Measurements from ENCODE around the gene LMO3.

The LMO3 gene

DNA sequence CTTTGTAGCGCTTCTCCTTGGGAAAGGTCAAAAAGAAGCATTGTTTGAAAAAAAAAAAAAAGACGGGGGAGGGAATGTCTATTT, at the start of gene LMO3:
Gene LMO3 (minus strand): TSS at position 46 of the 84 bp plus-strand sequence. CDS start 5,302 bp downstream, outside the sequence.
- no peak for DNase-seq

DNA sequence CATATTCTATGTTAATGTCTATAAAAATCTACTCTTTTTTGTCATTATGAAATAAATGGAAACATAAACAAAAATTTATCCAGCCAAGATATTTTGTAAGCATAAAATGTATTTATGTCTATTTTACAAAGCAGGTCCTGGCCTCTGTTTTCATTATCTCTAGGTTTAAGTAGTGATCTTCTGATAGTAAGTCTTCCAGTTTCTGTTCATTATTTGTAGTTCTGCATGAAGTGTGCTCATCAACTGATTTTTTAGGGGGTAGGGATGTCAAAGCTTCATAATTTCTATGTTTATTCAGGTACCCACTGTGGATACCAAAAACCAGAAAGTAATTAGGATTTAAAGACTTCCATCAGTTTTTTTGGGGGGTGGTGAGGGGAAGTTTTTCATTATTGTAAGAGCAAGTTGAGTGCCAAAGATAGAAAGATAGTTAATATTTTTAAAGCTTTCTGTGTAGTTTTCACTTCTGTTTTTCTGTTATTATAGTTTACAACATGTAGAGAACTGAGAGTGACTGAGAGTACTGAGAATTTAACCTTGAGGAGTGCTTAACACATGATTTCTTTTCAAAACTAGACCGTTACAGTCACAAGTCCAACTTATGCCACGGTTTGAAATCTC, 30.6 kb upstream of the LMO3 start:
- no peak for DNase-seq

DNA sequence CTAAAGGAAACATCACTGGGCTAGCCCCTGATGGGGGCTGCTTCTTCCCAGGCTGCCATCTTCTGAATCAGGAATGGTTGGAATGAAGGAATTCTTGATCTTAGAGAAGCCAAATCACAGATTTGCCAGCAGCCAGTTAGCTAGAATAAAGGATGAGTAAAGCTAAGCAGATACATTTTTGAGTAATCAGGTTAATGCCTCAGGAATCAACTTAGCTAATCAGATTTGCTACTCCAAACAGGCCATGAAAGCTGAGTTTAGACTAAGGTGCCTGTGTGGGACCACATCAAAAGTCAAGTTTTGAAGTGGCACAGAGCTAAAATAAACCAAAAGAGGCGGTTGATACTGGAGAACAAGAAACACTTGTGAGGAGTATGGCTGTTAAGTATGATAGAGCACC, 28.8 kb upstream of the LMO3 start:
- no peak for DNase-seq

DNA sequence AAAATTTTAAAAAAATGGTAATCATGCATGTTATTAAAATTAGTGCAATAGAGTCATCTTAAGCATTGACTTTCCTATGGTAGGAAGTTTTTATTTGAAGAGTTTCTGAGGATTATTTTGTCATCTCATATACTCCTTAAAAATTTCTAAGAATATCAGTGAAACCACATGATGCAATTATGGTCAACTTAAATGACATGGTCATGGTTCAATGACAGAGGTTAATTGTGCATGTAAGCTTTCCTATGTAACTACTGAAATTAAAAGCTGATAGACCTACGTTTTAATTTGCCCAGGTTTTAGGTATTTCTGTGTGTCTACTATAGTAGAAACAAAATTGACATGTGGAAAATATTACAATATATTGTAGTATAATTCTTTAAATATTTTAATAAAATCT, 21.0 kb upstream of the LMO3 start:
- DNase-seq = no peak

DNA sequence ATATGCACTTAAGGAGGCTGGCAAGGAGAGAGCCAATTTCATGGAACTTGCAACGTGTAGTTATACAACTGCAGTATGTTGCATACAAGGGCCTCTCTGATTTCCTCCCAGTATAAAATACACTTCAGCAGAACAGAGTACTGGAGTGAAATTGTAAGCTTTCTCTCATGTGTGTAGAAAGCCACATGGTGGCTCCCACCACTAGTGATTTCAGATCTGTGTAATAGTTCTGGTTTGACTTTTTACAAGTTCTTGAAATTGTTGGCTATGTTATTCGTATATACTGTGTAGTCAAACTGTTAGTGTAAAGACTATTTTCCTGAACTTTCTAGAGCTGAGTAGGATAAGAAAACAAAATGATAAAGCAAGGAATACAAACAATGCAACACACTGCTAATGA, 16.4 kb upstream of the LMO3 start:
- DNase-seq = no peak

DNA sequence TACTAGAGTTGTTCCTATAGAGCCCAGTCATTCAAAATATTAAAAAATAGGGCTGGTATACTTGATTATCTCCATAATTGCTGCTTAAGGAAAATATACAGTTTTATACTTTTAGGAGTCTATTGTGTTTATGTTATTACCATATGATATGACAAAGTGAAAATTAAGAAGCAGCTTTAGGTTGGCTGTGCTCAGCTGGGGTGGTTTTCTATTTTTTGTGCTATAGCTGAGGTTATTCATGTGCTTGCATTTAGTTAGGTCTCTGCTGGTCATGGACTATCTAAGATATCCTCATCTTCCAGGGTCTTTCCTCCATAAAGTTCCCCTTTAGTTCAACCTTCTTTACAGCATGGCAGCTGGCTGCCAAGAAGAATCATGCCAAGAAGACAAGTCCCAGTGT, 13.6 kb upstream of the LMO3 start:
- no peak for DNase-seq

DNA sequence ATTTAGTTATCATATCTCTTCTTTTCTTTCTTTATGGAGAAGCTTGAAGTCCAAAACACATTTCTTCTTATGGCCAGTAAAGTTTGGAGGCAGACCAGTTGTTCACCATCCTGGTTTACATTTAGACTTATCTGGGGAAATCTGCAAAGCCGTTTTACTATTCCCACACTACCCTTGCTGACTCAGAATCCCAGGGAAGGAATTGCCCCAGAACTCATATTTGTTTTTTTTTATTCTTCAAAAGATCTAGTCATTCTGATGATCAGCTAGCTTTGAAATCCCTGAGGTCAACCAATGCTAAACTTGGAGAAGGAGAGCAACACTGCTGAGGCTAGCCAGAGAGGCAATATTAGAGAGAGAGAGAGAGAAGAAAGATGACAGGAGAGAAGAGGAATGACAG, 12.3 kb upstream of the LMO3 start:
- no peak for DNase-seq

DNA sequence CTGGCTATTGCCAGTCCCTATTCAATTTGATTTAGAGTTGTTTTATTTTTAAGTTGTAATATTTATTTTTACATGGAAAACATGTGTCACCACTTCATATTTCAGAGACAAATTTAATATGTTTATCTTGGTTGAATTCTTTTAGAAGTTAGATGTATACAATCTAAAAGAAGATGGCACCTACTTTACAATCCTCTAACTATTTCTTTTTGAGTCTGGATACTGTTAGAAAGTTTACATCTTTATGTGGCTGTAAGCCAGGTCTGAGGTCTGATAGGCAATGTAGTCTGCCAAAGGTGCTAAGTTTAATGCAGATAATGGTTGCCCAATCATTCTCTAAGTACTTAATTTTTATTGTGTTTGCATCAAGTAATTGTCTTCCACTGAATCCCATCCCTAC, 7.2 kb upstream of the LMO3 start:
- no peak for DNase-seq

DNA sequence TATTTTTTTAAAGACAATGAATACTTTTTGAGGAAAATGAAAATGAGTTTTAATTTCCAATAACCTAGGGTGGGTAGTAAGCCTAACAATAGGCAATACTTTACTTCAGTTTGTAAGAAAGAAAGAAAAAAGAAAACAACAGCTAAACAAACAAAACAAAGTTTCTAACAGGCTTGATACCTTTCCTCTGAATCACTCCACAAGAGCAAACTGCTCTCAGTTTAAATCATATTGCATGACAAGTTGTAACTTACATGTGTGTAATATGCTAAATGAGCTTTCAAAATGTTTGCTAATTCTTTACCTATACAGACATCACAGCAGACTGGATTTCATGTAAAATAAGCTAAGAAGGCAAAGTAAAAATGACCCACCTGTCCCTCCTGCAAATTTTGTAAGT, 6.7 kb upstream of the LMO3 start:
- DNase-seq = no peak

DNA sequence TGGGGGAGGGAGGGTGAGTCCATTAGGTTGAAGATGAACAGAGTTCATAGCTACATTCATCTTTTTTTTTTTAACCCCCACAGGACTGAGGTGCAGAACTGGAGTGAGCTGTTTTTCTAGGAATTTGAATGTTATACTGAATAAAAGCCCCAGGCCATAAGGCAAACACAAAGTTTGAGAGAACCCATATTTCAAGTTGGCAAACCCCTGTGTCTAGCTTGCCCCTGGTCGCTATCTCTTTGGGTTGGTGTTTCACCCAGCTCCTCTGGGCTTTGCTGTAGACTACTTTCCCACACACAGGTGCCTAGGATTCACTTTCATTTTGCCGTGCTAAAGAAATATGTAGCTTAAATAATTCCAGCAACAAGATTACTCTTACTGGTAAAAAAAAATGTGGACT, 5.2 kb upstream of the LMO3 start:
- no peak for DNase-seq

DNA sequence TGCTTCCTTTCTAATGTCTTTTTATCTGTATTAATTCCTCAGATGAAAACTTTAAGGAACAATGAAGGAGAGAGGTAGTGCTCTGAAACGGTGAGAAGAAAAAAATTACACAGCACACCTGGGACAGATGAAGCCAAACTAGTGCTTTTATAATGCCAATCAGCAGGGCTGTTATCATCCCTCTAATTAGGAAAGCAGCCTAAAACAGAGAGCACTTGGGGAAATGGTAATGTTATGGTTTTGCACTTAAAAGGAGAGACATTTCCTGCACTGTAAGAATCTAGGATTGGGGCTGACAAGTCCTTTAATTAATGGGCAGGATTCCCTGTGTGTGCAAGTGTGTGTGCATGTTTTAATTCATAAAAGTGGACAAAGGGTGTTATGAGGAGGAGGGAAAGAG, 4.8 kb upstream of the LMO3 start:
- no peak for DNase-seq

DNA sequence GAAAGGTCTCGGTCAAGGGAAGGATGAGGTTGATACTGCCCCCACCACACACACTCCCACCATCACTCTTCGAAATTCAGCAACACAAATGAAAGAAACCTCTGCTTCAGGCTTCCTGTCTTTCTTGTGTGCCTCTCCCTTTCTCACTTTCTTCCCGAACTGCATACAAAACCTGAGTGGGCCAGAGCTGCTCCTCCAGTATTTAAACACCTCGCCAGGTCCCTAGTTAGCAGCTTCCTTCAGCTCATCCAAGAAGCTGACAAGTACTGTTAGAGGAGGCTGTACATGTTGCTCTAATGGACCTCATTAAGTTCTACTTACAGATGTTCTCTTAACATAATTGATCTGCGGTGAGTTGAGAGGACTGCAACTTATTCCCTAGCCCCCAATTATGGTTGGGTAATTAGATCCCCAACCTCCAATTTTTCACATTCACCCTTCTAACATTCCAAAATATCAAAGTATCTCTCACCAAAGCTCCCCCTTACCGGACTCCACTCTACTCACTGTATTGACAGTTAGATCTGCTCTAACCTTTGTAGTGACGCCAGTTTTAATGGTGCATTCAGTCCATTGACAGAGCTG, 4.1 kb upstream of the LMO3 start:
- no peak for DNase-seq

DNA sequence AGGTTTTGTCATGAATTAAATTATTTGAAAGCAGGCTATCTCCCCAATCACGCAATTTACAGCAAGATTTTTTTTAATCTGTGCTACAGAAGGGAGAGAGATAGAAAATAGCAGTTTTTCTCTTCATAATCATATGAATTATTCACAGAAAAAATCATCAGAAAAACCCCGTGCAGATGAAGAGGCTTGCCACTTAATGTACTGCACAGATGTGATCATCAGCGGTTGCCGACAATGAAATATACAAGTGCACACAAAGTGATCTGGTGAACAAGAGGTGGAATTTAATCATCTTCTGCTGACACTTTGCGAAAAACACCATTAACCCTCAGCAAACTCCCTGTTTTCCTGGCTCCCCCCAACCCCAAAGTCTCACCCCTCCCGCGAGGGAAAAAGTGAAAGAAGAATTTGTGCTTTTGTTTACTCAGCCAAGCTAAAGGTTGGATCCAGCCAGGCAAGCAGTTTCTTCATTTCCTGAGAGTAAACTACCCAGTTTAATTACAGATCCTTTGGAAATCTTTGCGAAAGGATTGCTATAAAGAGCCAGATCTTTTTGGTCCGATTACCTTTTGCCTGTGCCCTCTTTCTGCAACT, 3.1 kb upstream of the LMO3 start:
- no peak for DNase-seq

DNA sequence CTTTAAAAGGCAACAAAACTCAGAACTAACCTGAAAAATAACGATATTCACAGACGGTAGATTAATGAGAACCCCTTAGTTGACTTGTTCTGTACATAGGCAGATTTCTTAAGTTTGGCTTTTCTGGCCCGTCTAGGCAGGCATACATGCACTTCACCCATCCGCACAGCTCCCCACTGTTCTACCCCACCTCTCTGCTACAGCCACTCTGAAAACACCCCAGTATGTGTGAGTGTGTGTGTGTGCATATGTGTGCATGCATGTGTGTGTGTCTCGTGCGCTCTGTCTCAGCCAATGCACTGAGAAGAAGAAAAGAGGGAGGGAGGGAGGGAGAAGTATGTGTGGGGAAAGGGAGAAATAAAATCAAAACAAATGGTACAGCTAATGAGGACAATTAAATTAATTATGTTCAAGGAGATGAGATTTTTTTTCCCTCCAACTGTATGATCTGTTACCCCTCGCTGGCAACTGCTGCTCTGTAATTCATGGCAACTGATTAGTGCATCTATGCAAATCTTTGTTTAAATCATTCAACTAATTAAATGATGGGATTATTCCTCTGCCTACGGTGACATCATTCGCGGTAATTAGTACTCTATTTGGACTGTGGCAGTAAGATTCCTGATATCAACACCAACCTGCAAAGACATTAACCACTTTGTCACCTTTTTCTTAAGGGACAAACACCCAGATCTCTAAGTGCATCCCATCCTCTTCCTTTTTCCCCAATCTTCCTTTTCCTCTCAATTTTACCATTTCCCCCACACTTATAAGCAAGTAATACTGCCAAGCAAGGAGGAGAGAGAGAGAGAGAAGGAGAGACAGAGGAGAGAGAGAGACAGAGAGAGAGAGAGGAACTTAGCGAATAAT, 2.2 kb upstream of the LMO3 start:
- DNase-seq = no peak

DNA sequence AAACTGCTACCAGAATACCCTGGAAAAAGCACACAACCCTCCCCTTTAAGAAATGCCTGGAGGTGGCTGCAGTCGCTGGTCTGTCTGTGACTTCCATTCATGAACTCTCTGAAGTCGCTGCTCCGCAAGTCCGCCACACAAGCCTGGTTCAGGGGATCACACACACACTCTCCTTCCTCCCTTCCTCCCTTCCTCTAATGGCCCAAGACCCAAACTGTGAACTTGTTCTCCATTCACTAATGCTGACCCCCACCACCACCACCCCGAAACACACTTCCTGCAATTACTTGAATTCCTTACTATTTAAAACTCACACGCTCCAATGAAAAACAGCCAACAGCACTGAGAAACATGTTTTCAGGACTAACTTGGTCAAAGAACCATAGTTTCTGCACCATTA, 1.0 kb upstream of the LMO3 start:
- no peak for DNase-seq

DNA sequence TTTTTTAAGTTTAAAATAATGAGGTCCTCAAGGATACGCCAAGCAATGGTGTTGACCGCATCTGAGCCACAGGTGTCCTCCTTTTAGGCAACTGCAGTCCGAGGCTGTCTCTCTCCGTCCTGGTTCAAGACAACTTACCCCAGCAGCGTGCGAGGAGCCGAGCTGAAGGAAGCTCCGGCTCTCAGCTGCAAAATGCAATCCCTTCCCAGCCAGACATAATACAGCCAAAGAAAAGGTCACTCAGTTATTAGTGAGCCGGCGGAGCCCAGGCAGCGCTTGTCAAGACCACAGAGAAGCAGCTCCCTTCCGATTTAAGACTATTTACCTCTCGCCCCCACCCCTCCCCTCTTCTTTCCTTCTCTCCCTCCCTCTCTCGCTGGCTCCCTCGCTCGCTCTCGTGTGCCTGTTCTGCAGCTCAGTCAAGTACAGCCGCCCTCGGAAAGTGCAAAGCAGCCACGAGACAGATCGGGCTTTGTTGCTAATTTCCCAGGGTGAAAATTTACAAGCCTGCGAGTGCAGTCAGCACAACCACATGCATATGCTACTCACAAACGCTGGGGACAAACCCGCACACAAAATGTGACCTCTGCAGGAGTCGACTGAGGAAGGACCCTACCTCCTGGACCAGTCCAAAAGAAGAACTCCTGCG, 363 bp upstream of the LMO3 start:
- DNase-seq = peak; percentile 58

DNA sequence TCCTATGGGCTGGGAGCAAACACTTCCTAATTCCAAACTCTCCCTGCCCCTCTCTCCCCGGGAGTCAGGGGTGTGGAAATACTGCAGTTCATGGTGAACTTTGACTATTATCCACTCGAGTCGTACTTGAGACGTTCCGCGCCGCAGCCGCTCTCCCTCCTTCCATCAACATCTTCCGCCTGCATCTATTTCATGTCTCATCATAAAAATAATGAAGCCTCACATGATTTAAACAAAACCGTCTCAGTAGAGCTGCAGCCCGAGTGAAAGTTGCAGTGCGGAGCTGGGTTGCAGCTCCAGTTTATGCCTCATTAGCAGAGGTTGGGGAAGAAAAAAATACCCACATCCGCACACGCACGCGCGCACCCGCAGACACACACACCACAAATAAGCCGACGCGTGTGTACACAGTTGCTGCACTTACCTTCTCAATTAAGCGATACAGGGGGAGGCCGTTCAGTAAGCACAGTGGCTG, 283 bp downstream of the LMO3 start:
- no peak for DNase-seq

DNA sequence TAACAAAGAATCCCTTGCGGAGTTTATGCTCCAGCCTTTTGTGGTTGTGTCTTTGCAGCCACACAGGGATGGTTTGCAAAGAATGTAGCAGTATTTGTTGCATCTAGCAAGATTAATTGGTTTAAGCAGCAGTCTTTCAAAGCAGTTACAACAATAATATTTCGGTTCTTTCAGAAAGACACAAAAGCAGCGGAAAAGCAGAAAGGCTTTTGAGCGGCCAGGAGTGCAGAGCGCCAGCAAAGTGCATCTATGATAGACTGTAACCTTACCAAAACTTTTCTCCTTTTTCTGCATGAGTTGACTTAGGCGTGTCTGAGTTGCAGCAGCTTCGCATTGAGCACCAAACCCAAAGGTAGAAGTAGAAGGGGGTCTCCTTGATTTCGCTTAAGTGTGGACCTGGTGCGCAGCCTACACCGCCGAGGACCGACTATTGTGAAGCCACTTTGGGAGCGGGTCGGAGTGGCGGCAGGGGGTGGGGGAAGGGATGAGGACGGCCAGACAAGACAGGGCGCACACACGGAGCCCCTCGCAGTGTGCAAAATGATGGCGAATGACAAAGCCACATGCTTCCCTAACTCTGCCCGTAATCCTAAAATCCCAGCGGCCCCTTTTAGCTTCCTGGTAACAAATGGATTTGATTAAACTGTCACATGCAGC, 1.2 kb downstream of the LMO3 start:
- no peak for DNase-seq

DNA sequence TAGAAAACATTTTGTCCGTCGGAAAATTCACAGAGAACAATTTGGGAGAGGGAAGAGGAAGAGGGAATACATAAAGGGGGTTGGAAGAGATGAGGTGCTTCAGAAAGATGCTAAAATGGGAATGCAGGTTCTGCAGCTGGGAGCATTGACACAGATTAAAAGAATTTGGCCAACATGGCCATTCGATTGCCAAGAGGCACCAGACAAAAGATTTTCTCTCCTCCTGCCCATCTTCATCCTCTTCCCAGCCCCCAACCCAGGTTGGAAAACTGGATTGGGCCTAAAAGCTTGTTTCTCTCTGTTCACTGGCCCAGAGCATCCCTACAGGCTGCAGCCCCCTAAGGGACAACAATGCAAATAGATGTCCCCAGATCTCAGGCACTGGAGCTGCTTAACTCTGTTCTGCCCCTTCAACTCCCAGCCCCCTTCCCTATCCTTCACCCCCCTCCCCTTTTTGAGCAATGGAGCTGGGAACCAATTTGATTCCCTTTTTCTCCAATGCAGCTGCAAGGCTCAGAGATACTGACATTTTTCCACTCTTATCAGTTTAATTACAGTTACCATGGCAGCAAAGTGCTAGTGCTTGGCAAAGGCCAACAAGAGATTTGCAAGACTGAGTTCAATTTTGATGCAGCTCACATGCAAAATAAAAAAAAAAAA, 1.9 kb downstream of the LMO3 start:
- DNase-seq = peak; percentile 30

DNA sequence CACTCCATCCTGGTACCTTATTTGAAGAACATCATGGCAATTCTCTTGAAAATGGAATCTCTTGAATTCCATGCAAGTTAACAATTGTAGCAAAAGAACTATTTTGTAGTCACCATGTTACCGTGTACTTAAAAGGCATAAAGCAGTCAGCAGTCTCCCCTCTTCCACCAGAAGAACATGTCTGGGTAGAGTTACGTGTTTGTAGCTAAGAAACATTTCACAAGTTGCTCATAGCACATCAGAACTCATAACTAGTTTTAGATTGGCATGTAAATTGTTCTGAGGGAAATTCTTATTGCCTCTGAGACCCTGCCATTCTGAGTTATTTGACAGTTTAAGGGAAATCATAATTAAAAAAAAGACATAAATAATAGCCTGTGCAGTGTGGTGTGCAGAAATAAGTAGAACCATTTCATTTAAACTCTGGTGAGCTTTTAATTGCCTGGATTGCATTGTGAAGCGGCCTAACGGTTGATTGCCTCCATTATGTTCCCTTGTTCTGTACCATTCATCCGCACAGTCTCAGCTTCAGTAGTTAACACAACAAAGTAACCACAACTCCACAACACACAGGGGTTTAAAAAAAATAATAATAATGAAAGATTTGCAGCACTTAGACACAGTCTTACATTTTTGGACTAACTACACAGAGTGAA, 2.6 kb downstream of the LMO3 start:
- no peak for DNase-seq

DNA sequence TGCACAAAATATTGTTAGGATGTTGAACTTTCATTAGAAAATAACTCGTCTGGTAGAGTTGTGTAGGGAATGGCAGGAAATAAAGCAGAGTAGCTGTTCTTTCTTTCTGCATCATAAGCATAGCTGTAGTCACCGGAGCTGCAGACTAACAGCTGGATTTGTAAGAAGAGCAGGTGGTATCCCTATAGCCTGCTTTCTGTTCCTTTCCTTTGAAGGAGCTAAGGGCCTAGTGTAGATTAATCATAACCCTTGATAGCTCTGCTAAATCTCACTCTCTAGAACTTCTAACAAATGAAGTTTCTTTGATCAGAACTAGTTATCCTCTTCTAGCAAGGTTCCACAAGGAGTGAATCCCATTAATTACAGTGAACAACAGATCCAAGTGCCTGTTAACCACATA, 3.5 kb downstream of the LMO3 start:
- no peak for DNase-seq

DNA sequence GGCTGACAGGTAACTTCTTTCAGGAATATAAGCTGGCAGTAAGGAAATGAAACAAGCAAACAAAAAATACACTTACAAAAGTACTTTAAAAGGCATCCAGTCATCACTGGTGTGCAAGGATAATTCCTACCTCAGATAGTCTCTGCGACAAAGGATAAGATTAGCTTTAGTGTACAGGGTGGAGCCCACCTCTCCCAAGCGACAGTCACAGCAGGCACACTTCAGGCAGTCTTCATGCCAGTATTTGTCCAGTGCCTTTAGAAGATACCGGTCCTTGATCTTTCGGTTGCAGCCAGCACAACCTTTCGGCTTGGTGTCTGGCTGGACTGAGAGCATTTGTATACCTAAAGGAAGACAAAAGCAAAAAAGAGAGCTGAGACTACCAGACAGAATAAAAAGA, 5.4 kb downstream of the LMO3 start:
- DNase-seq = no peak

Data from NCI-H1048 (cell line).